Breast epithelium (tissue), 3 donors: ENCODE results near the gene SNX30.

Source experiments
- CTCF ChIP-seq, 3 donors: fragments of 450-650 bp; IDR thresholded peaks; one replicate each; pipeline ENCODE4 v1.5.1; 2016 to 2017; ENCODE audit warnings: antibody characterized with exemption in 3 of 3, mild to moderate bottlenecking in 3 of 3, moderate library complexity in 3 of 3
- POLR2A ChIP-seq: fragments of 450-650 bp; IDR thresholded peaks from one replicate; pipeline ENCODE4 v1.6.1; 2016; ENCODE audit warnings: antibody characterized with exemption, mild to moderate bottlenecking, moderate library complexity
- POLR2AphosphoS5 ChIP-seq, 3 donors: sonication (generic); formaldehyde crosslinking; IDR thresholded peaks; one replicate each; pipeline ENCODE4 v1.6.1; 2017; ENCODE audit warnings: antibody characterized with exemption in 3 of 3

GRCh38 chr9:112858005-112858404 lies 107.4 kb downstream of the SNX30 start:
- TF ChIP-seq CTCF (IDR thresholded peaks at IDR 0.05) (no peak), POLR2AphosphoS5 (IDR thresholded peaks at IDR 0.05) (no peak), POLR2A (no peak)
